NCI-H2196 (cell line): ENCODE results near the gene TP63.
"Not testable (repeated sequence)": the region's sequence is repeated elsewhere in the genome, so short reads cannot be mapped to it uniquely, and the experiment has no call there.

ENCODE experiments used
- DNase-seq: peaks from one replicate; lab custom pipeline; 2025; ENCODE audit not compliant: unreplicated experiment; lab: John Stamatoyannopoulos, UW

TP63 gene

DNA sequence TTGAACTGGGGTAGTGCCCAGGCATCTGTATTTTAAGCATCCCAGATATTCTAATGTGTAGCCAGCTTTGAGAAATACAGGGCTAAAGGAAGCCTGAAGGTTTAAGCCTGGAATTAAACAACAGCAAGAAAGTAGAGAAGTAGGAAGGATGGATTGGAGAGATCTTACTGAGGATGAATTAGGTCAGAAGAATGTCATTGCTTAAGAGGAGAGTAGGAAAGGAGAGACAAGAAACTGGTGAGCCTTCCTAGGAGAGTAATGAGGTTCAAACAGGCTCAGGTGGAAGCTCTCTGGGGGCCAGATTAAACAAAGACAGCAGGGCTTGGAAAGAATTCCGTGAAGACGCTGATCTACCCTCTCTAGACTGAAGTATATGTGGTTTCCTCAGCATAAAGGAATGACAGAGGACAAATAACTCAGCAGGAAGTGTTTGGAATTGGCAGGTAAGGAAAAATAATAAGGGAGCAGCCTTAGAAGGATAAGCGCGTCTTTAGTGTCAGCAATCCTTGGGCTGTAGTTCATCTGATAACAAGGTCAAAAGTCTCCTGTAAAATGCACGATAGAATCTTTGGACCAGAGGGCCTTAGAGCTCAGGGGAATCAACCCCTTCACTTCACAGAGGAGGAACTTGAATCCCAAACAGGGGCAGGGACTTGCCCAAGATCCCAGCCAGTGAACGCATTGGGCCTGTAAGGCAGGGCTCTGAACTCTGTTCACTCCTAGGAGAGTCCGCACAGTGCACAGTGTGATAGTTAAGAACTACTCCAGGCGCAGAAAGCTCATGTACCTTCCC is 90.9 kb downstream of the TP63 start:
- DNase-seq = no peak

DNA sequence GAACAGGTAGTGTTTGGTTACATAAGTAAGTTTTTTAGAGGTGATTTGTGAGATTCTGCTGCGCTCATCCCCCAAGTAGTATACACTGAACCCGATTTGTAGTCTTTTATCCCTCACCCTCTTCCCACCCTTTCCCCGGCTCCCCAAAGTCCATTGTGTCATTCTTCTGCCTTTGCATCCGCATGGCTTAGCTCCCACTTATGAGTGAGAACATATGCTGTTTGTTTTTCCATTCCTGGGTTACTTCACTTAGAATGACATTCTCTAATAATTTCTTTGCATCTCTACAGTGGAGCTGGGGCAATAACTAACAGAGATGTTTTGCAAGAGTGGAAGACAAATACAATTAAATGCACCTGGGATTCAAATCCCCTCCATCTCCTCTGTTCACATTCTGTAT is 93.2 kb downstream of the TP63 start:
- DNase-seq = no peak

DNA sequence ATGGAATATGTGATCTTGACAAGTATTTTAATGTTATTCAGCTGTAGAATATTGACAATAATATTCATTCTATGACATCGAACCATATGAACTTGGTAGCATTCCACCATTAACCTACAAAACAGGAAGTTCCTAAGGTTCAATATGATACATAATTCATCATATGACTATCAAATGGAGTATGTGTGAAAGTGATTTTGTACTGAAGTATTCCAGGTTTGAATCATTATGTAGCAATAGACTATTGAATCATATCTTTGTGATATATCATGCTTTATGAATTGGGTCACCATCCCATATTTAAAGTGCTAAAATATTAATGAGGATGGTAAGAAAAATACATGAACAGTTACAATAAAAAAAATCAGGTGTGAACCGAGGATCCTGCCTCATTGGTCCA is 95.1 kb downstream of the TP63 start:
- no peak for DNase-seq

DNA sequence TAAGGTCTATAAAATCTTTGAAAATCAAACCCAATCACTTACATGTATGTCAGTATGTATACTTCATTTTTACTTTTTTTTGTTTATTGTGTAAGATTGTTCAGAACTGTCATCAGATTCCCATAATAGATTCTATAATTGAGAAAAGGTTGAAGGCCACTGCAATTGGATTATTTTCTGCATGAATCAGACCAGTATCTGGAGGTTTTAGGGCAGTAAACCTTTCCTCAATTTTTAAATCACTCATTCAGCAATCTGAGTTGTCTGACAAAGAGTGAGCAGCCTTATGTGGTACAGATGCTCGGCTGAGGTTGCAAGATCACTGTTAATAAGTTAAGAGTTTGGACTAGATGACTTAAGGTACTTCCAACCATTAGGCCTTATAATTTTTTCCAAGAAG is 96.0 kb downstream of the TP63 start:
- DNase-seq = no peak

DNA sequence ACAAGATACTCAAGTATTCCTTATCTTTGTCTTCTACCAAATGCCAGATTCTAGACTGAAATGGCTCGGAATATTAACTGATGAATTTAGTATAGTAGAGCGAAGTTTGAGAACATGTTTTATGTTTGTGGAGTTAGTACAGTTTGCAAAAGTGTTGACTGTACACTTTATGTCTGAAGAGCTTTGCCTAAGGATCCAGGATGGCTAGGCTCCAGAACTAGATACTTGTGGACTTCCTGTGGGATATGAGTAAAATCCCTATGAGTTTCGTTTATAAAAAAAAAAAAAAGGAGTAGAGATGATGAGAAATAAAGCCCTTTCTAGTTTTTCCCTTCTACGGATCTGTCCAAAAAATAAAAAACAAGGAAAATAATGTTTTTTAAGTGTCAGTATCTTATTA is 96.7 kb downstream of the TP63 start:
- no peak for DNase-seq

DNA sequence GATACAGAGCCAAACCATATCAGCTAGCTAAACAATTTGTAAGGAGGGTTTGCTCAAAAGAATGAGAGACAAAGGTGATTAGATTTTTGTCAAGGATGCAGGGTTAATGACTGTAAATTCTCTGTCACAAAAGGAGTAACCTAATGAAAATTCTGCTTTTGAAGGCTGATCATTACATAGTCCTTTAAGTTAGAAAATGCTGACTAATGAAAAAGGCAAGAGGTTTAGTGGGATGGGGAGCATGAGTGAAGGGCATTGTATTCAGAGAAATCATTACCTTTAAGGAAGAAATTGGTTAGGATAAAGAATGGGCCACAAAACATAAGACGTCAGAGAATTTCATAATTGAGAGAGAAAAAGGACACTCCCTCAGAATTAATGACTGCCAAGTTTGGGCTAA is 97.7 kb downstream of the TP63 start:
- no peak for DNase-seq

DNA sequence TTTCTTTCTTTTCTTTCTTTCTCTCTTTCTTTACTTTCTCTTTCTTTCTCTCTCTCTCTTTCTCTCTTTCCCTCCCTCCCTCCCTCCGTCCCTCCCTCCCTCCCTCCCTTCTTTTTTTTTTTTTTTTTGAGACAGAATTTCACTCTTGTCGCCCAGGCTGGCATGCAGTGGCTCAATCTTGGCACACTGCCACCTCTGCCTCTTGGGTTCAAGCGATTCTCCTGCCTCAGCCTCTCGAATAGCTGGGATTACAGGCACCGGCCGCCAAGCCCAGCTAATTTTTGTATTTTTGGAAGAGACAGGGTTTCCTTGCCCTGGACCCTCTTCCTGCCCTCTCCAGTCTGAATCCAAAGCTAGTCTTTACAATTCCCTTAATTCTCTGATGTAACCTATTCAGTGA is 102.9 kb downstream of the TP63 start:
- no peak for DNase-seq

DNA sequence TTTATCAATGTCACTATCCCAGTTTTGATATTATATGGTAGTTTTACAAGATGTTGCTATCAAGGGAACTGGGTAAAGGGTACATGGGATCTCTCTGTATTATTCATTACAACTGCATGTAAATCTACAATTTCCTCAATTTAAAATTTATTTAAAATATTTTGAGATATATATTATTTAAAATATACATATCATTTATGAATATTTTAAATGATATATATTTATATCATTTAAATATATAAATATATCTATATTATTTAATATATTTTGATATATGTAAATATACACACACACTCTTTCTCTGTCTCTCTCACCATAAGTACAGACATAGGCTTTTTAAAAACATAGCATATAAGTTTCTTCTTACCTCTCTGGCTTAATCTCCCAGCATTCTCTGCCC is 104.7 kb downstream of the TP63 start:
- no peak for DNase-seq

DNA sequence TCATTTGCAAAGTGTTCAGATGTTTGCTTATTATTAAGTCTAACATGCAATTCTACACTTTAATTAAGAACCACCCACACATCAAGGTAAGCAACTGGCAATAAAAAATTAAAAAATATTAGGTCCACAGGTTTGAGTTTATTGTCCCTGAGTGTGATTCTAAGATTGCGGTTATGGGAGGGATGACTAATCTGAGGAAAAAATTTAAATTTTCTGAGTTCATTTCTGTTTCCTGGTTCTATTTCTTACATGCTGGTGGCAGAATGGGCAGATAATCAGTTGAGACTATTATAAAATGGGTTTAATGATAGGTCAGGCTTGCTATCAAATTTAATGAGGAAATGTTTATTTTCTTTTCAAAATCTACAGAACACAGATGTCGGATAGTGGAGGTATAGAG is 105.9 kb downstream of the TP63 start:
- DNase-seq = no peak

DNA sequence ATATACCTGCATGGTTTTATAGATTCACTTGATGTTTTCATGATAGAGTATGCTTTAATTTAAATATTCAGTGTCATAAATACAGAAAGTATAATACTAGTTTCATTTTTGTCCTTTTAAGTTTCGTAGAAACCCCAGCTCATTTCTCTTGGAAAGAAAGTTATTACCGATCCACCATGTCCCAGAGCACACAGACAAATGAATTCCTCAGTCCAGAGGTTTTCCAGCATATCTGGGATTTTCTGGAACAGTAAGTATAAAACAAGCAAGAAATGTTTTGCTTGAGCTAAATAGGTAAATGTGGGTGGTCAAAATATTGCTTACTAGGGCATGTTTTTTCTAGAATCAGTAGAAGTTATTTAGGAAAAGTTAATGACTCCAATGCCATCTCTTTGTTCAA is 106.4 kb downstream of the TP63 start:
- no peak for DNase-seq

DNA sequence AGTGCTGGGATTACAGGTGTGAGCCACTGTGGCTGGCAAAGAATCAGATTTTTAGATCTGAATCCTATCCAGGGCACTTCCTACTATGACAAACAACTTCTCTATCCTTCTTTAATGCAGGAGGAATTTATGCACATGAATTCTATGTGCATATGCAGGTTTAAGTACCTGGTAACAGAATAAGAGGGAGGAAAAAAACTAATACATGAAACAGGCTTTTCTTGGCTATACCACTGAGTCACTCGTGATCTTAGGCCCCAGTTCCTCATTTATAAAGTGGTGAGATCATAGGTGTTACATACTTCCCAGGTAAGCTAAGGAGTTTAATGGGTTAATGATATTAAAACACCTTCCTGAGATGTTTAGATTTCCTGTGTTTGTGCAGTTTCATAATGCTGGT is 108.2 kb downstream of the TP63 start:
- DNase-seq = no peak

DNA sequence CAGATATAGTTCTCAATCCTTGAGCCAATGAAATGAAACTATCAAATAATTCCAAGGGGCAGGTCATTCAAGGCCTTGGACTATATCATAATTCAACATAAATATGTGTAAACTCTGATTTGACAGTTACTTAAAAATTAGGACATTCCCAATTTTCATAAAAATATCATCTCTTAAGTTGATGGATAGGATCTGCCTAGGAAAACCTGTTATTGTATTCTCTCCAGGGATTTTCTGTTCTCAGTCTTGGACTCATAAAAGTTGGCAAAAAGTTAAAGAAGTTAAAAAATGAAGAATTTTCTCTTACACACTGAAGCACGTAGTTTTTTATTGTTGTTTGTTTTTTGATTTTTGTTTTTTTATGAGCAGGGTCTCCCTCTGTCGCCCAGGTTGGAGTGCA is 109.0 kb downstream of the TP63 start:
- DNase-seq = no peak

DNA sequence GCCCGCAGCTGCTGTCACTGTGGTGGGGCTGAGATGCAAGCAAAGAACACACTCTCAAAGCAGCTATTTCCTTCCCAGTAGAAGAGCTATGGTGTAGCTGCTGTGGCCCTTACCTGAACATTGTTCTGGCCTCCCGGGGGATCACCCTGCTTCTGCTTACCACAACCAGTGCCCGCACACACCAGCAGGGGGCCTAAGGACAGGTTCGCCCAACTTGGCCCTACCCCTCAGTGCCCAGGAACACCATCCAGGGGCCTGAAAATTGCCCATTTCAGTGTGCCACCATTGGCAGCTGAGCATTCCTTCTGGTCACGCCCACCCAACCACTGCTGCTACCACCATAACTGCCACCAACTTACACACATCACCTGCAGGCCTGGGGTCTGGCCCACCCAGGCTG is 113.0 kb downstream of the TP63 start:
- no peak for DNase-seq

DNA sequence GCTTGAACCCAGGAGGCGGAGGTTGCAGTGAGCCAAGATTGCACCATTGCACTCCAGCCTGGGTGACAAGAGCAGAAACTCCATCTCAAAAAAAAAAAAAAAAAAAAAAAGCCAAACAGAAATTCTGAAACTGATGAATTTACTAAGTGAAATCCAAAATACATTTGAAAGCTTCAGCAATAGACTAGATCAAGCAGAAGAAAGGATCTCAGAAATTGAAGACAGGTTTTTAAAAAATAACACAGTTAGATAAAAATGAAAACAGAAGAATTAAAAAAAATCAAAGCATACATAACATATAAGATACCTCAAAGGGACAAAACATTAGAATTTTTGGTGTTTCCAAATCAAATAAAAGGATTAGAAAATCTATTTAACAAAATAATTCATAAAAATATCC is 114.4 kb downstream of the TP63 start:
- DNase-seq = no peak

DNA sequence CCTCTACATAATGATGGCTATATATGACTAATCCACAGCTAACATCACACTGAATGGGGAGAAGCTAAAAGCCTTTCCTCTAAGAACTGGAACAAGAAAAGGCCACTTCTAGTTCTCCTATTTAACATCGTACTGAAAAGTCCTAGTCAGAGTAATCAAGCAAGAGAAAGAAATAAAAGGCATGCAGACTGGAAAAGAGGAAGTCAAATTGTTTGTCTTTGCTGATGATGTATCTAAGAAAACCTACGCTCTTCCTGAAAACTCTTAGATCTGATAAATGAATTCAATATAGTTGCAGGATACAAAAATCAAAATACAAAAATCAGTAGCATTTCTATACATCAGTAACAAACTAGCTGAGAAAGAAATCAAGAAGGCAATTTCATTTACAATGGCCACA is 116.9 kb downstream of the TP63 start:
- no peak for DNase-seq

DNA sequence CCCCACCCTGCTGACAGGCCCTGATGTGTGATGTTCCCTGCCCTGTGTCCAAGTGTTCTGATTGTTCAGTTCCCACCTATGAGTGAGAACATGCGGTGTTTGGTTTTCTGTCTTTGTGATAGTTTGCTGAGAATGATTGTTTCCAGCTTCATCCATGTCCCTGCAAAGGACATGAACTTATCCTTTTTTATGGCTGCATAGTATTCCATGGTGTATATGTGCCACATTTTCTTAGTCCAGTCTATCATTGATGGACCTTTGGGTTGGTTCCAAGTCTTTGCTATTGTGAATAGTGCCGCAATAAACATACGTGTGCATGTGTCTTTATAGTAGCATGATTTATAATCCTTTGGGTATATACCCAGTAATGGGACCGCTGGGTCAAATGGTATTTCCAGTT is 119.8 kb downstream of the TP63 start:
- DNase-seq = not testable (repeated sequence)

DNA sequence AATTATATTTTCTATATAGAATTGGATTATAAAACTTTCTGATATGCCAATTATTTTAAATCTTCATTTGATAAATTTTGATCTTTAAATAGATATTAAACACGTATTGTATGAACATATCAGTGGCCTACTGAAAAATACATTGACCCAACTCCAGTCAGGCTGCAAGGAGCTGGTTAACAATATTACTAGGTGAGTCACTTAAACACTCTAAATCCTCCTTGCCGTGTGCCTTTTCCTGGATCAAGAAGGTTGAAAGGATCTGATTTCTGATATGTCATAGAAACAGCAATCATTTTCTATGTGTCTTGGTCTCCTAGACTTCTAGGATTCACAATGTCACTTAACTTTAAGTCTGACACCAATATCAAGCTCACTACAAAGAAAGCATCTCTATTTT is 123.2 kb downstream of the TP63 start:
- DNase-seq = no peak

DNA sequence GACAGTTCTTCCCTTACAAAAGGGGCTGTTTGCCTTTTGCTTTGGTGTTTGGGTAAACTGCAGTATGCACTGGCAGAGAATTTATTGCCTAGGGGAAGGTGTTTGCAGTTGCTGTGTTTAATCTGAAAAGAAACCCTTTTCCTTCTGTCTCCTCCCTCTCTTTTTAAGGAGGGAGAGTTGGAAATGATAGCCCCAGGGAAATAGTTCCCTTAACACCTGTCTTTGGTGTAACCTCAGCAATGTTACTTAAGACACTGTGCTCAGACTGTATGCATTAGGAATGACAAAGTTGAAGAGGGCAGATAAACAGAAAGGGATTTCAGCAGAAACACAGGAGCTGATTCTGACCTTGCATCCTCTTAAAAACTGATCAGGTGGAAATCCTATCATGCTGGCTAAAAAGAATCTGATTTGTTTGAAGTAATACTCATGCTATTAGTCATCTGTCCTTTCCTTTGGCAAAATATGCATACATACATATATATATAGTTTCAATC is 125.4 kb downstream of the TP63 start:
- DNase-seq = no peak

DNA sequence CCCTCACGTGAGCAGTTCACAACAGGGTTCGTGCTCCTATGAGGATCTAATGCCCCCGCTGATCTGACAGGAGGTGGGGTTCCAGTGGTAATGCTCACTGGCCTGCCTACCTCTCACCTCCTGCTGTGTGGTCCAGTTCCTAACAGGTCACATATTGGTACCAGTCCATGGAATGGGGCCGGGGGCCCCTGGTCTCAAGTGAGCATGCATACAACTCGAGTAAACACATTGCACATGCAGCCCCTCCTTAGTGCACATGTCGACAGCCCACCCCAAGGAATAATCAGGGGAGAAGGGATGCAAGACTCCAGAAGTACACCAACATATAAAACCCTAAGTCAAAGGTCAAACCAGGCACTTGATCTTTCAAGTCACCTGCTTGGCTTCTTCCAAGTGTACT is 127.0 kb downstream of the TP63 start:
- DNase-seq = no peak

DNA sequence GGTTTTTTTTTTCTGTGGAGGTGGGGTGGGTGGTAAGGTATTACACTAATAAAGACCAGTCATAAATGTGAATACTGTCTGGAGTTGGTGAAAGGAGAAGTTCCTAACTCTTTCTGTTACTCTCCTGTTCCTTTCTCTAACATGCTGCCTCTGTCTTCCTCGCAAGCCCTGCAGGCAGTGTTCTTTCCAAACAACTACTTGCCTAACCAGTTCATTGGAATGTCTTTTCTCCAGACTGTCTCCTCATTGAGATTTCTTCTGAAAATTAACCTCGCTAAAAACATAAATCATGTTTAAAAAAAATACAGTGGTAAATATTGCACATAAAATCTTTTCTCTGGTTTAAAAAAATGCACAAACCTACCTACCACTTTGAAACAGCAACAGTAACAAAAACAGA is 135.2 kb downstream of the TP63 start:
- no peak for DNase-seq

DNA sequence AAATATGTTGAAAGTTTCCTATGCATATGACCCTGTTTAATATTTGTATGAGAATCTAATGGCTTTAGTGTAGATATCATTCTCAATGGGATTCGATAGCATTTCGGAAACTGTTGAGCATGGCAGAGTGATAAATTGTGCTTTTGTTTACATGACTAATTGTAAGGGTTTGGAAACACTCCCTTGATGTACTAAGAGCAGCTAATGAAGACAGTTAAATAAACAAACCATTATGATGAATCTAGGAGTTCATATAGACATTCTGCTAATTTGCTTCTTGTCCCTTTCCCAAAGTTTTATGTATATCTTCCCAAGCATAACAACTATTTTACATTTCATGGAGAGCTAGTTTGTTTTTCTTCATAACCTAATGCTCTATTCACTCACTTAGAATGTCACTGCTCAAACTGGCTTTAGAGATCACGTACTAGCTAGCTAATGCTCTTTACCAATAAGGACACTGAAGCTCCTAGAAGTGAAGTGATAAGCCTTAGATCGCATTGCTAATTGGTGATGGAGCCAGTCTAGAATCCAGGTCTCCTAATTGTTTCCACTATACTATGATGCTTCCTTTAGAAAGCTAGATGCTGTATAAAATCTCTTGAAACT is 140.8 kb downstream of the TP63 start:
- no peak for DNase-seq

DNA sequence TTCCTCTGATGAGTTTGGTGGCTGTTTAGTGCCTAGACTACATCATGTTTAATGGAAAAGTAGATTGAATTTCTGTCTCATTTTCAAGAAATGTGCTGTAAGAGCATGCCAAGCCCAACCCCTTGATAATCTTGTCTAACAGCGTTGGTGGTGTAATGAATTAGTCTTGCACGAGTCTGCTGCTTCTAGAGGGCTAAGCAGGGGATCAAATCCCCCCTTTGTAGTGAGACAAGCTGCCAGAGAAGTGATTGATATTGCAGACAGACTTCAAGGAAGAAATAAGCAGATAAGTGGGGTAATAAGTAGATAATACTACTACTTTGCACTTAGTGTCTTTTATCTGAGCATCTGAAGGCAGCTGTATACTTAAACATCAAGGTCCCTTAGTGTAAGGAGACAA is 141.4 kb downstream of the TP63 start:
- no peak for DNase-seq

DNA sequence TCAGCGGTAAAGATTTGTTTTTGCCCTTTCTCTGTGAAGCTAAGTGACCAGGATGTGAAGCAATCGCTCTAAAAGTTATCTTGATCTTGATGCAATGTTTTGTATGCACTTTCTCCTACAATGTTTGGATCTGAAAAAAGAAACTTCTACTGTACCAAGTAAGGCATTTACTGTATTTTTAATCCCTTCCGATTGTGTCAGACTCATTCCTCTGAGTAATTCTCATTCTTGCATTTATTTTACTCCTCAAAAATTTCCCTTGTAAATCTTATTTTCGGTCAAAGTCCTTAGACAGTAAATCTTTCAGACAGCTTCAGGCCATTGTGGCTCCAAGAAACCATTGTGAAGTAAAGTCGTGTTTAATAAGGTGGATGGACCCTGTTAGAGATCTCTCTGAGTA is 141.9 kb downstream of the TP63 start:
- DNase-seq = no peak
